ENCODE results near the gene FRRS1. TPM values are rescaled to one million over a fixed set of nuclear protein-coding genes. Genes with fewer than 3 reads are reported as not detected.

The FRRS1 gene
- total RNA-seq, 6 experiments from 2014 or later = 19.6 to 44.0 (median 31.4) TPM

DNA sequence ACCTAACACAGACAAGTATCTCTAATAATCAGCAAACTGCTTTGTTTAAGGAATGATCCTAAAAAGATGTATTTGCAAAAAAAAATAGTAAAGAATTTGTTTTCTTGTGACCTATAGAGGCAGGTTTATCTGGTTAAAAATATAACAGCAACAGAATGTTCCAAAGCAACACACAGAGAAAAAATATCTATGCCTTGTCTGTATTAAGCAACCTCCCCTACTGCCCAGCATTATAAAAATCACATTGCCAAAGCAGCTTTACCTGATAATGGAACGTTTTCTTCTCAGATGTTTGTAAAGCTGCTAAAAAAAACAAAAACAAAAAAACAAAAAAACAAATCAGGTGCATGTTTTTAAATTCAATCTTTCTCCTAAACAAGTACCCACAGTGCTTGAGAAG, 95.9 kb downstream of the FRRS1 start:
- Histone ChIP-seq H3K27me3 (no peaks in the 10 kb centered on the region), H3K4me1 (peaks cover 0 to 37% (median 17%) of the 10 kb centered on the region in 4 donors), H3K4me3 (no peak overlapping the region), H3K36me3 (peaks cover 0 to 18% (median 9%) of the 10 kb centered on the region in 4 donors), H3K27ac (no peak overlapping the region), H3K9me3 (no peaks in the 10 kb centered on the region)
- DNase-seq (no peak), ATAC-seq (no peak)
- TF ChIP-seq, protein P1, sequence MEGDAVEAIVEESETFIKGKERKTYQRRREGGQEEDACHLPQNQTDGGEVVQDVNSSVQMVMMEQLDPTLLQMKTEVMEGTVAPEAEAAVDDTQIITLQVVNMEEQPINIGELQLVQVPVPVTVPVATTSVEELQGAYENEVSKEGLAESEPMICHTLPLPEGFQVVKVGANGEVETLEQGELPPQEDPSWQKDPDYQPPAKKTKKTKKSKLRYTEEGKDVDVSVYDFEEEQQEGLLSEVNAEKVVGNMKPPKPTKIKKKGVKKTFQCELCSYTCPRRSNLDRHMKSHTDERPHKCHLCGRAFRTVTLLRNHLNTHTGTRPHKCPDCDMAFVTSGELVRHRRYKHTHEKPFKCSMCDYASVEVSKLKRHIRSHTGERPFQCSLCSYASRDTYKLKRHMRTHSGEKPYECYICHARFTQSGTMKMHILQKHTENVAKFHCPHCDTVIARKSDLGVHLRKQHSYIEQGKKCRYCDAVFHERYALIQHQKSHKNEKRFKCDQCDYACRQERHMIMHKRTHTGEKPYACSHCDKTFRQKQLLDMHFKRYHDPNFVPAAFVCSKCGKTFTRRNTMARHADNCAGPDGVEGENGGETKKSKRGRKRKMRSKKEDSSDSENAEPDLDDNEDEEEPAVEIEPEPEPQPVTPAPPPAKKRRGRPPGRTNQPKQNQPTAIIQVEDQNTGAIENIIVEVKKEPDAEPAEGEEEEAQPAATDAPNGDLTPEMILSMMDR (IDR thresholded peaks at IDR 0.05) = no peak
- TF ChIP-seq POLR2A (IDR thresholded peaks at IDR 0.05) = no peak
- 17% methylated on average over 1 of the region's 1 CpG for whole genome bisulfite sequencing (ENCODE audit: insufficient coverage, low coverage, low lambda C conversion rate, missing lambda C conversion rate)
- intact Hi-C loops (cut with DNase I) = no loop called here

DNA sequence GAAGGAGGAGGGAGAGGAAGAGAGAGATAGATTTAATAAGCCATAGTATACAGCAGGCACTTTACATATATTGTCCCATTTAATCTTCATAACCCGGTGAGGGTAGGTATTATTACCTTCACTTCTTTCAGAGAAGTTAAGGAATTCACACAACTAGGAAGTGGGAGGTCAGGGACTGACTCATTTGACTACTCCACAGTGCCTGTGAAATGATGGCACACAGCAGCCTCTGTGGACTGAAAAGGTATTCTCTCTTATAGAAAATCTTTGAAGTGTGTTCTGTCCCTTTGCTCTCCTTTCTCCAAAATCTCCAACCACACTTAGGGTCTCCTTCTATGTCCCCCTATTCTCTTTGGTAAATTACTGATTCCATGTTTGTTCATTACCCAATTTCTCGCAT, 96.6 kb downstream of the FRRS1 start:
- TF ChIP-seq POLR2A (IDR thresholded peaks at IDR 0.05) = no peak
- TF ChIP-seq, protein P1 (IDR thresholded peaks at IDR 0.05) = no peak
- no peak overlapping the region for H3K27ac ChIP-seq
- H3K9me3 ChIP-seq = no peaks in the 10 kb centered on the region
- peaks cover 0 to 18% (median 9%) of the 10 kb centered on the region in 4 donors for H3K36me3 ChIP-seq
- H3K4me1 ChIP-seq = peaks cover 0 to 29% (median 13%) of the 10 kb centered on the region in 4 donors
- no peak overlapping the region for H3K4me3 ChIP-seq
- intact Hi-C loops (cut with DNase I) = no loop called here
- DNase-seq (no peak), ATAC-seq (no peak)
- H3K27me3 ChIP-seq = no peaks in the 10 kb centered on the region
- 86% methylated on average over 2 of the region's 2 CpGs for WGBS (ENCODE audit: insufficient coverage, low coverage, low lambda C conversion rate, missing lambda C conversion rate)

- Histone ChIP-seq H3K4me1 (peaks cover 0 to 25% (median 11%) of the 10 kb centered on the region in 4 donors), H3K4me3 (no peak overlapping the region), H3K27me3 (no peaks in the 10 kb centered on the region), H3K36me3 (peaks cover 0 to 18% (median 9%) of the 10 kb centered on the region in 4 donors), H3K9me3 (no peaks in the 10 kb centered on the region), H3K27ac (no peak overlapping the region)
- intact Hi-C loops (cut with DNase I) = no loop called here
- DNase-seq (no peak), ATAC-seq (no peak)
- 94% methylated on average over 3 of the region's 4 CpGs for WGBS (ENCODE audit: insufficient coverage, low coverage, low lambda C conversion rate, missing lambda C conversion rate)
- TF ChIP-seq, protein P1 (IDR thresholded peaks at IDR 0.05) = no peak
- no peak for TF ChIP-seq POLR2A (IDR thresholded peaks at IDR 0.05)
Measured at GRCh38 chr1:99669376-99669775, 97.1 kb downstream of the FRRS1 start.

DNA sequence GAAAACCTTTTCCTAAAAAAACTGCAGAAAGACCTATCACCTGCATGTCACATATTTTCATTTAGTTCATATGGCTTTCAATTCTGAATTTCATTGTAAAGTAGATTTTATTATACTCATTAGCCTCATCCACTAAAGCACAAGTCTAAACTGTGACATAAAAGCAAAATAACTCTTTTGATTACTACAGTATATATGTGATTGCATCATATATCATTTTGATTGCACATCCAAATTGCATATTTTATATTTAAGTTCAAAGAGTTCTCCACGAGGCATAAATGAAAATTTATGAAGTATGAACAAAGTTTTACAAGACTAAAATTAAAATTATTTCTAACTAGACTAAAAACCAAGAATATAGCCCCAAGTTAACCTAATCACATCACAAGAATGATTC, 101.2 kb downstream of the FRRS1 start:
- peaks cover 0 to 18% (median 9%) of the 10 kb centered on the region in 4 donors for H3K36me3 ChIP-seq
- DNase-seq (no peak), ATAC-seq (no peak)
- H3K4me1 ChIP-seq = peaks cover 0 to 19% (median 0%) of the 10 kb centered on the region in 4 donors
- no peaks in the 10 kb centered on the region for H3K27me3 ChIP-seq
- no peaks in the 10 kb centered on the region for H3K9me3 ChIP-seq
- WGBS (ENCODE audit: insufficient coverage, low coverage, low lambda C conversion rate, missing lambda C conversion rate) = 63% methylated on average over 1 of the region's 1 CpG
- intact Hi-C loops (cut with DNase I) = no loop called here
- H3K4me3 ChIP-seq = no peak overlapping the region
- no peak overlapping the region for H3K27ac ChIP-seq
- TF ChIP-seq POLR2A (IDR thresholded peaks at IDR 0.05) = no peak
- TF ChIP-seq, protein P1 (IDR thresholded peaks at IDR 0.05) = no peak

DNA sequence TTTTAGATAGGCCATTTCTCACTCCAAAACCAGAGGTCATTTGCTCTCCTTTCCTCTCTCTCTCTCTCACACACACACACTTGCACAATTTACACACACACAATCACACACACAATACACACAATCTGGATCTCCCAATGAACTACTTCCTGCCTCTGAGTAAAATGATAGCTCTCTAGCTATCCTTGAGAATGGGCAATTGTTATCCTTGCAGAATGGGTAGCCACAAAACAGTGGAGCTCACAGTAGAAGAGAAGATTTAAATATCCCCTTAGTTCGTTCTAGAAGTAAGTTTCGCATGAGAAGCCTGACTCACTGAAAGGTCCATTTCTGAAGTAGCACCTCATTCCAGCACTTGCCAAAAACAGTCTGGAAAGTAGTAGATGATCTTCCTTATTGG, 102.9 kb downstream of the FRRS1 start:
- ATAC-seq (no peak), DNase-seq (no peak)
- Histone ChIP-seq H3K4me1 (peaks cover 0 to 19% (median 0%) of the 10 kb centered on the region in 4 donors), H3K9me3 (no peaks in the 10 kb centered on the region), H3K4me3 (no peak overlapping the region), H3K27ac (no peak overlapping the region), H3K27me3 (no peaks in the 10 kb centered on the region), H3K36me3 (peaks cover 0 to 12% (median 6%) of the 10 kb centered on the region in 4 donors)
- TF ChIP-seq POLR2A (IDR thresholded peaks at IDR 0.05) = no peak
- TF ChIP-seq, protein P1 (IDR thresholded peaks at IDR 0.05) = no peak
- intact Hi-C loops (cut with DNase I) = no loop called here
- 100% methylated on average over 2 of the region's 2 CpGs for WGBS (ENCODE audit: insufficient coverage, low coverage, low lambda C conversion rate, missing lambda C conversion rate)

All from right lobe of liver (tissue), 6 donors.